HG03565 (cell line): Measurements from ENCODE around the gene TBX10.
"Not testable (repeated sequence)": the region's sequence is repeated elsewhere in the genome, so short reads cannot be mapped to it uniquely, and the experiment has no call there.

Source experiments
- ATAC-seq: cut with Tn5 transposase; IDR thresholded peaks from one replicate; pipeline ENCODE4 v1.9.1; 2021; ENCODE audit warnings: mild to moderate bottlenecking, moderate library complexity; ENCODE audit not compliant: unreplicated experiment

The TBX10 gene

GRCh38 chr11:67664696-67665540 is 25.4 kb upstream of the TBX10 start:
- ATAC-seq: no peak

GRCh38 chr11:67664213-67664585 is 24.6 kb upstream of the TBX10 start:
- ATAC-seq: no peak

GRCh38 chr11:67663532-67664212 is 24.1 kb upstream of the TBX10 start:
- ATAC-seq: no peak

- no peak for ATAC-seq
Observed at GRCh38 chr11:67662835-67663531, 23.4 kb upstream of the TBX10 start.

- ATAC-seq: no peak
Observed at GRCh38 chr11:67662142-67662834, 22.7 kb upstream of the TBX10 start.

- ATAC-seq: not testable (repeated sequence)
Observed at GRCh38 chr11:67660752-67661151, 21.2 kb upstream of the TBX10 start.

GRCh38 chr11:67659651-67660165 is 20.1 kb upstream of the TBX10 start:
- ATAC-seq: not testable (repeated sequence)

- no peak for ATAC-seq
Observed at GRCh38 chr11:67657300-67657699, 17.7 kb upstream of the TBX10 start.

GRCh38 chr11:67656278-67656922 is 16.8 kb upstream of the TBX10 start:
- no peak for ATAC-seq

GRCh38 chr11:67654225-67654624 is 14.7 kb upstream of the TBX10 start:
- ATAC-seq: no peak

GRCh38 chr11:67652965-67653845 is 13.6 kb upstream of the TBX10 start:
- ATAC-seq: no peak

GRCh38 chr11:67651976-67652781 is 12.6 kb upstream of the TBX10 start:
- ATAC-seq: no peak

GRCh38 chr11:67649634-67650510 is 10.3 kb upstream of the TBX10 start:
- ATAC-seq: no peak

GRCh38 chr11:67648796-67649613 is 9.4 kb upstream of the TBX10 start:
- no peak for ATAC-seq

- ATAC-seq: no peak
Observed at GRCh38 chr11:67648140-67648795, 8.7 kb upstream of the TBX10 start.

GRCh38 chr11:67647471-67647870 is 7.9 kb upstream of the TBX10 start:
- ATAC-seq: no peak
